Activated T-helper 17 cell treated with anti-CD3 and anti-CD28 coated beads, Interleukin-2, amount 50 U/mL, for 72 hours (primary cell): Measurements from ENCODE around the gene SRSF4. TPM values are rescaled to one million over a fixed set of nuclear protein-coding genes. Genes with fewer than 3 reads are reported as not detected.
A peak's percentile ranks its signal among the peaks of the same experiment; 100 is the strongest.
"Not testable (repeated sequence)": the region's sequence is repeated elsewhere in the genome, so short reads cannot be mapped to it uniquely, and the experiment has no call there.

Experiments
- ATAC-seq: fragments of 150-1000 bp; cut with Tn5 transposase; replicated peaks from 2 replicates; pipeline ENCODE4 v1.10.0; 2021; ENCODE audit warnings: mild to moderate bottlenecking, moderate library complexity
- H3K27ac Mint-ChIP-seq: one replicate; pipeline ENCODE4 v1.8.0; 2022; ENCODE audit warnings: mixed read lengths
- H3K27me3 Mint-ChIP-seq: one replicate; pipeline ENCODE4 v1.8.0; 2022; ENCODE audit warnings: mixed read lengths
- H3K36me3 Mint-ChIP-seq: one replicate; pipeline ENCODE4 v1.8.0; 2022; ENCODE audit warnings: low read depth, mild to moderate bottlenecking, mixed read lengths
- H3K4me1 Mint-ChIP-seq: one replicate; pipeline ENCODE4 v1.8.0; 2022; ENCODE audit warnings: mixed read lengths
- H3K4me3 Mint-ChIP-seq: one replicate; pipeline ENCODE4 v1.8.0; 2022; ENCODE audit warnings: mild to moderate bottlenecking, mixed read lengths
- H3K9me3 Mint-ChIP-seq: one replicate; pipeline ENCODE4 v1.8.0; 2022; ENCODE audit warnings: mixed read lengths
- total RNA-seq, 2 donors: library from RNA; stranded (reverse); gene quantifications; one replicate each; pipeline ENCODE4 v1.2.3, GENCODE V29; 2022

Gene SRSF4
- total RNA-seq, 2 donors from 2014 or later: 118 to 125 TPM

- no peak for ATAC-seq
- no peaks in the 10 kb centered on the region for H3K4me1 Mint-ChIP-seq
- H3K27ac Mint-ChIP-seq: no peak overlapping the region
- H3K9me3 Mint-ChIP-seq: no peaks in the 10 kb centered on the region
- peaks cover 57% of the 10 kb centered on the region for H3K36me3 Mint-ChIP-seq
- no peaks in the 10 kb centered on the region for H3K27me3 Mint-ChIP-seq
- peak overlapping the region; percentile 12 for H3K4me3 Mint-ChIP-seq
Measured at GRCh38 chr1:29119121-29119929, 62.4 kb downstream of the SRSF4 start.

- Mint-ChIP-seq H3K27ac (peak overlapping the region; percentile 8), H3K4me3 (no peak overlapping the region), H3K36me3 (peaks cover 76% of the 10 kb centered on the region), H3K27me3 (no peaks in the 10 kb centered on the region), H3K9me3 (no peaks in the 10 kb centered on the region), H3K4me1 (no peaks in the 10 kb centered on the region)
- ATAC-seq: no peak
Measured at GRCh38 chr1:29117381-29117780, 64.3 kb downstream of the SRSF4 start.

- no peaks in the 10 kb centered on the region for H3K27me3 Mint-ChIP-seq
- H3K27ac Mint-ChIP-seq: no peak overlapping the region
- no peak for ATAC-seq
- no peaks in the 10 kb centered on the region for H3K4me1 Mint-ChIP-seq
- peaks cover 95% of the 10 kb centered on the region for H3K36me3 Mint-ChIP-seq
- H3K9me3 Mint-ChIP-seq: no peaks in the 10 kb centered on the region
- no peak overlapping the region for H3K4me3 Mint-ChIP-seq
Measured at GRCh38 chr1:29114654-29115053, 67.0 kb downstream of the SRSF4 start.

- Mint-ChIP-seq H3K4me1 (no peaks in the 10 kb centered on the region), H3K36me3 (peaks cover 96% of the 10 kb centered on the region), H3K9me3 (no peaks in the 10 kb centered on the region), H3K27me3 (no peaks in the 10 kb centered on the region), H3K4me3 (no peak overlapping the region), H3K27ac (no peak overlapping the region)
- ATAC-seq: no peak
Measured at GRCh38 chr1:29113413-29114117, 68.1 kb downstream of the SRSF4 start.

- no peaks in the 10 kb centered on the region for H3K9me3 Mint-ChIP-seq
- no peaks in the 10 kb centered on the region for H3K4me1 Mint-ChIP-seq
- H3K27me3 Mint-ChIP-seq: no peaks in the 10 kb centered on the region
- ATAC-seq: no peak
- no peak overlapping the region for H3K4me3 Mint-ChIP-seq
- peaks cover 95% of the 10 kb centered on the region for H3K36me3 Mint-ChIP-seq
- no peak overlapping the region for H3K27ac Mint-ChIP-seq
Measured at GRCh38 chr1:29112705-29113412, 68.8 kb downstream of the SRSF4 start.

GRCh38 chr1:29108041-29108440 lies 73.7 kb downstream of the SRSF4 start:
- not testable (repeated sequence) for ATAC-seq, H3K9me3 Mint-ChIP-seq, H3K27me3 Mint-ChIP-seq, H3K4me1 Mint-ChIP-seq, H3K27ac Mint-ChIP-seq, H3K4me3 Mint-ChIP-seq
- peaks cover 64% of the 10 kb centered on the region for H3K36me3 Mint-ChIP-seq

- H3K27ac Mint-ChIP-seq: no peak overlapping the region
- H3K27me3 Mint-ChIP-seq: no peaks in the 10 kb centered on the region
- no peak overlapping the region for H3K4me3 Mint-ChIP-seq
- H3K9me3 Mint-ChIP-seq: no peaks in the 10 kb centered on the region
- H3K36me3 Mint-ChIP-seq: peaks cover 62% of the 10 kb centered on the region
- no peaks in the 10 kb centered on the region for H3K4me1 Mint-ChIP-seq
- ATAC-seq: no peak
Measured at GRCh38 chr1:29105822-29106221, 75.9 kb downstream of the SRSF4 start.

GRCh38 chr1:29100487-29100886 lies 81.2 kb downstream of the SRSF4 start:
- Mint-ChIP-seq H3K27ac (no peak overlapping the region), H3K4me3 (no peak overlapping the region), H3K4me1 (no peaks in the 10 kb centered on the region), H3K9me3 (no peaks in the 10 kb centered on the region), H3K27me3 (no peaks in the 10 kb centered on the region), H3K36me3 (peaks cover 70% of the 10 kb centered on the region)
- ATAC-seq: no peak

- Mint-ChIP-seq H3K9me3 (no peaks in the 10 kb centered on the region), H3K27ac (no peak overlapping the region), H3K36me3 (peaks cover 71% of the 10 kb centered on the region), H3K4me1 (no peaks in the 10 kb centered on the region), H3K4me3 (no peak overlapping the region), H3K27me3 (no peaks in the 10 kb centered on the region)
- ATAC-seq: no peak
Measured at GRCh38 chr1:29099286-29099685, 82.4 kb downstream of the SRSF4 start.

Other genes with a start within 250 kb of the SRSF4 start
- 1 to 10 TPM in 1 of 2 donors, not detected in 1; 1.1 TPM for gene TMEM200B, start 58.0 kb downstream of the SRSF4 start, total RNA-seq
- gene MECR, start 49.0 kb upstream of the SRSF4 start, total RNA-seq: 10 to 100 TPM; 21.0 to 38.3 TPM
- 1 to 10 TPM in 1 of 2 donors, under 1 TPM in 1; 0.99 to 2.1 TPM for gene PTPRU, start 54.6 kb upstream of the SRSF4 start, total RNA-seq